Glomerular visceral epithelial cell (primary cell): Measurements from ENCODE around the gene COP1.

Experiments
- DNase-seq: peaks from one replicate; pipeline ENCODE4 v3.0.0-alpha.2; 2016; ENCODE audit errors: extremely low spot score

The COP1 gene

DNA sequence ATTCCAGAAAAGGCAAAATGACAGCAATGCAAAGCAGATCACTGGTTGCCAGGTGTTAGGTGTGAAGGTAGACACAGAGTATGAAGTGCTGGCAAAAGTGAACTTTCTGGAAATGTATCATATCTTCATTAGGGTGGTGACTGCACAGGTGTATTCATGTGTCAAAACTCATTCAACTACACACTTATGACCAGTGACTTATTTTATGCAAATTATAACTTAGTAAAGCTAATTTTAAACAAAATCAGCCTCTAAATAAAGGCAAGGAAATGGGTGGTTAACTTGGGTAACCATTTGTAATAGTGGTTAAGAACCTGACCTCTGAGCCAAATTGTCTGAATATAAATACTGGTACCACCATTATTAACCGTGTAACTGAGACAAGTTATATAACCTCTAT, 7.4 kb downstream of the COP1 start:
- DNase-seq: no peak

DNA sequence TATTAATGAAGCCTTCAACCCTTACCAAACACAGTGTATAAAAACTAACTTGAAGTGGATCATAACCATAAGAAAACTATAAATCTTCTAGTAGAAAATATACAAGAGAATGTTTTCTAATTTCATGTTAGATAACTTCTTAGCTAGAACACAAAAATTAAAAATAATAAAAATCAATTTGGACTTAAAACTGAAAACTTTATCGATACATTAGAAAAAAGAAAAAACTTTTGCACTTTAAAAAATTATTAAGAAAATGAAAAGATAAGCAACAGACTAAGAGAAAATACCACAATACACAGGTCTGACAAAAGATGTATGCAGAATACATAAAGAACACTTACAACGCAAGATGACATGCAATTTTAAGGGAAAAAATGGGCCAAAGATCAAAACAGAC, 8.7 kb downstream of the COP1 start:
- no peak for DNase-seq

DNA sequence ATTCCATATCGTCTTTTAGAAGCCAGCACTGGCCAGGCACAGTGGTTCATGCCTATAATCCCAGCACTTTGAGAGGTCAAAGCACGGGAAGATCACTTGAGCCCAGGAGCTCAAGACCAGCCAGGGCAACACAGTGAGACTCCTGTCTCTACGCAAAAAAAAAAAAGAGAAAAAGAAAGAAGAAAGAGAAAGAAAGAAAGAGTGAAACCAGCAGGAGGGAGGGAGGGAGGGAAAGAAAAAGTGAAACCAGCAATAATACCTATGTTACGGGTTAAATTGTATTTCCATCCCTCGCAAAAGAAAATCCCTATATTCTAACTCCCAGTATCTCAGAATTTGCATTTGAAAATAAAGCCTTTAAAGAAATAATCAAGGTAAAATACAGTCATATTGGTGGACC, 10.4 kb downstream of the COP1 start:
- no peak for DNase-seq

DNA sequence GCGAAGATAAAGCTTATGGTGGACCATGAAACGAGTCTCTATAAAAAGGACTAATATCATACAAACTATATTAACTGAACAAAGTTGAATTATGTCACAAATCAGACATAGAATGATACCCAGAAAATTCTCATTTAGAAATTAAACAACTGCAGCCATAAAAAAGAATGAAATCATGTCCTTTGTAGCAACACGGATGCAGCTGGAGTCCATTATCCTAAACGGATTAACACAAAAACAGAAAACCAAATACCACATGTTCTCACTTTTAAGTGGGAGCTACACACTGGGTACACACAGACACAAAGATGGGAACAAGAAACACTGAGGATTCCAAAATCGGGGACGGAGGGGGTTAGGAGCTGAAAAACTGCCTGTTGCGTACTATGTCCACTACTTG, 11.5 kb downstream of the COP1 start:
- DNase-seq: no peak

DNA sequence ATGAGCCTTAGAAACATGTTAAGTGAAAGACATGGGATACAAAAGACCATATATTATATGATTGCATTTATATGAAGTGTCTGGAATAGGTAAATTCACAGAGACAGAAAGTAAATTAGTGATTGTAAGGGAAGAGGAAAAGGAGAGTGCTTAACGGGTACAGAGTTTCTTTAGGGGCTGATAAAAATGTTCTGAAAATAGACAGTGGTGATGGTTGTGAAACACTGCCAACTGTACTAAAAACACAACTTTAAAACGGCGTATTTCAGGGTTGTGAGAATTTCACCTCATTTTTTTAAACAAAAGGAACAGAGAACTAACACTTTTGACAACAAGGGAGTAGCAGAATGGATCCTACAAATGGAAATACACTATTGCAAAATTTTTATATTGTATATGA, 13.4 kb downstream of the COP1 start:
- DNase-seq: no peak

DNA sequence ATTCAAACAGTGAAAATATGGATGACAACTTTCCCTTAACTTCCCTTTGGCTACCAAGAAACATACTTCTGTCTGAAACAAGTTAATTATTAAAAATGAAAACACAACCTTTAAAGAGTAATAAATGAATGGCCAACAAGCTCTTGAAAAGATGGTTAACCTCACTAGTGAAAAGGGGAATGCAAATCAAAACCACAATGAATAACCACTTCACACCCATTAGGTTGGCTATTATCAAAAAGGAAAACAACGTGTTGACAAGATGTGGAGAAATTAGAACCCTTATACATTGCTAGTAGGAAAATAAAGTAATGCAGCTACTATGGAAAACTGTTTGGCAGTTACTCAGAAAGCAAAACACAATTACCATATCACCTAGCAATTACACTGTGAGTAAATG, 14.1 kb downstream of the COP1 start:
- DNase-seq: peak; percentile 15

DNA sequence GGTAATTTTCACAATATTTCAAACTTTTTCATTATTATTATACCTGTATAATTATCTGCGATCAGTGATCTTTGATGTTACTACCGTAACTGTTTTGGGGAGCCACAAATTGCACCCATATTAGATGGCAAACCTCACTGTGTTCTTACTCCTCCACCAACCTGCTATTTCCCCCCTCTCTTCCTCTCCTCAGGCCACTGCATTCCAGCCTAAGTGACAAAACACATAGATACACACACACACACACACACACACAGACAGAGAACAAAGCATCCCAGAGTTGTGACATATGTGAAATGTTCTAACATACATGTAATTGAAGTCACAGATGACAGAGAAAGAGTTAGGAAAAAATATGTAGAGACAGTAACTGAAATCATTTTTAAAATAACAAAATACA, 18.5 kb downstream of the COP1 start:
- no peak for DNase-seq

DNA sequence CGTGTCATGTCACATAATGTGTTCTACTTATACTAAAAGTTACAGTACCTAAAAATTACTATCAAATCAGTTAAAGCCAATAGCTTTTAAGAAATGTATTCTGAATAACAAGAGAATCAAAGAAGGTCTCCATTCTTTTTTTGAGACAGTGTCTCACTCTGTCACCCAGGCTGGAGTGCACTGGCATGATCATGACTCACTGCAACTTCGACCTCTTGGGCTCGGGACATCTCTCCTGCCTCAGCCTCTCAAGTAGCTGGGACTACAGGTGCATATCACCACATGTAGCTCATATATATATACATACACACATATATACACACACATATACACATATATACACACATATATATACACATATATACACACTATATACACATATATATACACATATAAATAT, 20.1 kb downstream of the COP1 start:
- DNase-seq: no peak

DNA sequence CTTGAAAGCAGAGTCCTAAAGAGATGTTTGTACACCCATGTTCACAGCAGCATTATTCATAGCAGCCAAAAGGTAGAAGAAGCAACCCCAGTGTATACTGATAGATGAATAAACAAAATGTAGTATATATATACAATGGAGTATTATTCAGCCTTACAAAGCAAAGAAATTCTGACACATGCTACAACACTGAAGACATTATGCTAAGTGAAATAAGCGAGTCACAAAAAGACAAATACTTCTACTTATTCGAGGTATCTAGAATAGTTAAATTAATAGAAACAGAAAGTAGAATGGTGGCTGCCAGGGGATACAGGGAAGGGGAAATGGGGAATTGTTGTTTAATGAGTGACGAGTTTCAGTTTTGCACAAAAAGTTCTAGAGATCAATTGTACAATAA, 23.5 kb downstream of the COP1 start:
- no peak for DNase-seq

DNA sequence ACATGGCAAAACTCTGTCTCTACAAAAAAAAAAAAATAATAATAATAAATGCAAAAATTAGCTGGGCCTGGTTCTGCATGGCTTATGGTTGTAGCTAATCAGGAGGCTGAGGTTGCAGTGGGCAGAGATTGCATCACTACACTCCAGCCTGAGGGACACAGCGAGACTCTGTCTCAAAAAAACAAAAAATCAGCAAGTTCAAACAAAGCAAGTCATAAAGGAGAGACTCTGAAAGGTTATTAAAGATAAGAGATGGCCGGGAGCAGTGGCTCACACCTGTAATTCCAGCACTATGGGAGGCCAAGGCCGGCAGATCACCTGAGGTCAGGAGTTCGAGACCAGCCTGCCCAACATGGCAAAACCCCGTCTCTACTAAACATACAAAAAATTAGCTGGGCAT, 28.8 kb downstream of the COP1 start:
- DNase-seq: no peak

DNA sequence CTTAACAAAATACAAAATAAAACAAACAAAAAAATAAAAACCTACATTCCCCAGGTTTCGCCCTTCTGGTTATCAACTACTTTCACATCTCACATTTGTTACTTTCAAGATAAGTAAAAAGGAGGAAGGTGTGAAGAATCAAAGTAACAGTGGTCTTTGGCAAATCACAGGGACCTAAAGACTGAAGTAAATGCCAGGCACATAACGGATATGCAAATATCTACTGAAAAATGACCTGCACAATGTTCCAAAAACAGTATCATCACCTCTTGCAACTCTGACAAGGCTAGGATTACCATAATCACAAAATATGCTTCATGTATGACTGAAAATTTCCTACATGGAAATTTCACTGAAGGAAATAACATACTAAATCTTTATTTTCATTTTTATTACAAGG, 29.3 kb downstream of the COP1 start:
- no peak for DNase-seq

DNA sequence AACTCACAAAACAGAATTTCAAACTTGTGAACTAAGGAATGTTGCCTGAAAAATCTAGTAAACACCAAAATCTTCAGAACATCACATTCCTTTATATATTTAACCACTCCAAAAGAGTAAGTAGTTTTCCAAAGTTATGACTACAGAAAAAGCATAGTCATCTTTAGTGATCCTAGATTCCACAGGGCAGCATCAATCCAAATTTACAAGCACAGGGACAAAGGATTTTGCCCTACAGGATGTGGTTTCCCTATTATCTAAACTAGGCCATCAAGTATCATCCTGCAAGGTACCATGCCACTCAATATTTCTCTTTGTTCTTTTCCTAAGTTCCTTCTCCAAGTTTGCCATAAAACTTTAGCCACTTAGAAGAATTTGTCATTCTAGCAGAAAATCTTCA, 33.0 kb downstream of the COP1 start:
- DNase-seq: no peak

DNA sequence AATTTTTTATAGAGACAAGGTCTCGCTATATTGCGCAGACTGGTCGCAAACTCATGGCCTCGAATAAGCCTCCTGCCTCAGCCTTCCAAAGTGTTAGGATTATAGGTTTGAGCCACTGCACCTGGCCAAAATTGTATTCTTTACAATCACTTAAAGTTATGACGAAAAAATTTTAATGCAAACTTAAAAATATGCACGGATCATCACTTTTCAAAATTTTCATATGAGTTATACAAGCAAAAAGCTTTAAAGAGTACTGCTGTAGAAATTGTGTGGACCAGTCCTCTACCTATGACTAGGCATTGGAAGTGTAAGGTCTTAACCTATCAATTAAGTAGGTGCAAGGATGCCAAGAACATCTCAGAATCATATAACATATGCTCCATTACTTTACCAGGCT, 34.9 kb downstream of the COP1 start:
- no peak for DNase-seq

DNA sequence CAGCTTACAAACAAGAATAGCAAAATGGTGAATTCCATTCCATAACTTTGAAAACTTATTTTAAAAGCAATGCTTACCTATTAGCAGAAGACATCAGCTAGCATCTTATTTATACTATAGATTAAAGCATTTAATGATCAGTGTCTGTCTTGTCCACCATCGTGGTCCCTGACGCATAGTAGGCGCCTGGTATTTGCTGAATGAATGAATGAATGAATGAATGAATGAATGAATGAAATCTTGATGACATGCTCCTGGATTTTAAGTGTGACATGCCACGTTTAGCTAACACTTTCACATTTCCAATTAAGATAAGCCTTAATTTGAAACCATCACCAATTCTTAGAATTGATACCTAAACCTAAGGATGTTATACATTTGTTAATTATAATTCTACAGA, 39.9 kb downstream of the COP1 start:
- no peak for DNase-seq

DNA sequence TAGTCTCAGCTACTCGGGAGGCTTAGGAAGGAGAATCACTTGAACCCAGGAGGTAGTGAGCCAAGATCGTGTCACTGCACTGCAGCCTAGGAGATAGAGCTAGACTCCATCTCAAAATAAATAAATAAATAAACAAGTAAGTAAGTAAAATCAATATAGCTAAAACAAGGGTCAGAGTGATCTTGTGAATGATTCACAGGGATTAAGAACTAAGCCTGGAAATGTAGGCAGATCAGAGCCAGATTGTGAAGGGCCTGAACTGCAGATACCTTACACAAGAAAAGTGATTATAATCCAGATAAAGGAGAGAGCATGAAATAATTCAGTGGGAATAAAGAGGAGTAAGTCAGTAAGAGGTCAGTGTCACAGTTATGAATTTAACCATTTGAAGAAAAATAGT, 41.5 kb downstream of the COP1 start:
- no peak for DNase-seq

DNA sequence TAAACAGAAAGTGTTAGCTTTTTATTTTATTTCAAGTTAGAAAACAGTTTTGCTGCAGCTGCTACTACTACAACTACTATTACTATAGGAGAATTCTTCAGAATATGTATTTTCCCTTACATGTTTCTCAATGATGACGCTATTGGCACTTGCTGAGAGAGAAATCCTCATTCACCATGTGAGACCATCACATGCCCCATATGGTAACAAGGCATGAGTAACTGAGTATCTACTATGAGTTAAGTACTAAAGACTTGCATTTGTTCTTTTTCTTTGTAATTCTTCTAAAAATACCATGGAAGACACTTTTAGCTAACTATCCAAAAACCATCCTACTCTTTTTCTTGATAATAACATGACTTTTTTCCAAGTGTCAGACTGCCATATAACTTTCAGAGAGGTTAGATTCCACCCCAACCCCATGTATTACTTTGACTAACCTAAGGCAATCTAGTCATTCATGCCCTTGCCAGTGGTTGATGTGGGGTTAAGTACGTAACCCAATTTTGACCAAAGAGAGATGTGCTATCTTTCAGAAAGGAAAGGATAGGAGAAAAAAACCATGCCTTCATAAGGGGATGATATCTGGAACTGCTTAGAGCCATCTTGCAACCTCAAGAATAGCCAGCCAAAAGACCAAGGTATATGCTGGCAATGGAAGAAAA, 42.9 kb downstream of the COP1 start:
- no peak for DNase-seq

DNA sequence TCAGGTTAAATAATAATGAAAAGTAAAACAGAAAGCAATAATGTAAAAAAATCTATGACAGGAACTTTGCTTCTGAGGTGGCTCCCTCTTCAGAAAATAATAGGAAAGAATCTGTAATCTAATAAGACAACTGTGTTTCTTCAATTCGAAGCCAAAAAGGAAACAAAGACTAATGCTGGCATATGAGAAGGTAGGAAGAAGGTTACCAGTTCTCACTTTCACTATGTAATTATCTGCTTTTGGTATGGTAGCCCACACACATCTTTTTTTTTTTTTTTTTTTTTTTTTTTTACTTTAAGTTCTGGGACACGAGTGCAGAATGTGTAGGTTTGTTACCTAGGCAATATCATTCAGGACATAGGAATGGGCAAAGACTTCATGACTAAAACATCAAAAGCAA, 47.1 kb downstream of the COP1 start:
- no peak for DNase-seq

DNA sequence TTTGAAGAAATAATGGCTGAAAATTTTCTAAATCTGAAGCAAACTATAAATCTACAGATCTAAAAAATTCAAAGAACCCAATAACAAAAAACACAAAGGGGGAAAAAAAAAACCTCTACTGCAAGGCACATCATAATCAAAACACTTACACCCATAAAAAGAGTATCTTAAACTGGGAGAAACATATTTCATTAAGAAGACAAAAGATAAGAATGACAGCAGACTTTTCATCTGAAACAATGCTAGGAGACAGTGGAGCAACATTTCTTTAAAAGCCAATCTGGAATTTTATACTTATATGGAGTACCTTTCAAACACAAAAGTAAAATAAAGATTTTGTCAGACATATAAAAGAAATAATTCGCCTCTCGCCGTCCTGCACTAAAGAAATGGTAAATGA, 49.1 kb downstream of the COP1 start:
- DNase-seq: no peak

DNA sequence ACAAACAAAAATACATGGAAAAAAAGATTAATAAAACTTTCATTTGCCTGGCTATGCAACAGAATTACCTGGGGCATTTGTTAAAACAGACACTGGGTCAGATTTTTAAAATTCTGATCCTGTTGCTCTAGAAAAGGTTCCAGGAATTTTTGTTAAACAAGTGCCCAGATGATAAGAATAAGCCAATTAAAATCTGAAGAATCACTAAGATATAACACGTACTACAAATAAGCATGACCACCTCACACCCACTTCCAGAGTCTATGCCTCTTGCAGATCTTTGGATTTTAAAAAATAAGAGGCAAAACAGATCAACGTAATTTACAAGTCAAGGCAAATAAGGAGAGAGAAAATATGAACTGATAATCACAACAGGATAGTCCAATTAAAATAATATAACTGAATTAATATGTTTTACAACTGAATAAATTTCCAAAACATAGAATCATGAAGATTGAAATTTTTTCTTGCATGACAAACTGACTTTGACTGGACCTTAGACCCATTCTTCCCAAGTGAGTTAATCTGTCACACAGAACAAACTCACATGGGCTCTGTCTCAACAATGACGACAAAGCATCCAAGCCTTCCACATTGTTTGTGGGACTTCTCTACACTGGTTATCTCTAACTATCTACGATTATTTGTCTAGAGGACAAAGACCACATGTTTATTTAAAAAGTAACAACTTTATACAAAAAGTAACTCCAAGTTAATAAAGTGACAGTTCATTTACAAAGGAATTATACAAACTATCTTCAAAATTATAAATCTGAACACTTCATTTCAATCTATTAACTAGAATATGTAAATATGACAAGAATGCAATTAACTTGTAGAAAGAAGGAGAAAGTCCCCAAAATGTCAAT, 56.9 kb downstream of the COP1 start:
- no peak for DNase-seq

DNA sequence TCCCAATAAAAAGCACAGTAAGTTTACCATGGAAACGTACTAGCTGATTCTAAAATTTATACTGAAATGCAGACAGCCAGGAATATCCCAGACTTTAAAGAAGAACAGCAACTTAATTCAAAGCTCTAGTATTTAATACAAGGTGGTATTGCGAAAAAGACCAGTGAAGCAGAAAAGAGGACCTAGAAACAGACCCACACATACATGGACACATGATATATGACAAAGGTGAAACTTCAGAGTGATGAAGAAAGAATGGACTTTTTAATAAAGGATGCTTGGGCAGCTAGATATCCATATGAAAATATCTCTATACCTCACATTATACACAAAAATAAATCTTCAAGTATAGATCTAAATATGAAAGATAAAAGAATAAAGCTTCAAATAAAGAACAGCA, 62.6 kb downstream of the COP1 start:
- DNase-seq: no peak

DNA sequence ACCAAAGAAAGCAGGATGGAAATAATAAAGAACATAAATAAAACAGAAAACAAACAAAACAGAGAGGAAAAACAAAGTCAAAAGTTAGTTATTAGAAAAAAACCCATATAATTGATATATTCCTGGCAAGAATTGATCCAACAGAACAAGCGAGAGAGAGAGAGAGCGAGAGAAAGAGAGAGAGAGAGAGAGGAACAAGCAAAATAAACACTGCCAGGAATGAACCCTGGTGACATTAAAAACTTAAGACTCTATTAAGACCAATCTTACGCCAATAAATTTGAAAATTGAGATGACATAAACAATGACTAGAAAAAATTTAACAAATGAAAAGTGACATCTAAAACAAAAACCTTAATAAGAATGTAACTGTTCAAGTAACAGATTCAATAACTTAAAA, 64.1 kb downstream of the COP1 start:
- no peak for DNase-seq

DNA sequence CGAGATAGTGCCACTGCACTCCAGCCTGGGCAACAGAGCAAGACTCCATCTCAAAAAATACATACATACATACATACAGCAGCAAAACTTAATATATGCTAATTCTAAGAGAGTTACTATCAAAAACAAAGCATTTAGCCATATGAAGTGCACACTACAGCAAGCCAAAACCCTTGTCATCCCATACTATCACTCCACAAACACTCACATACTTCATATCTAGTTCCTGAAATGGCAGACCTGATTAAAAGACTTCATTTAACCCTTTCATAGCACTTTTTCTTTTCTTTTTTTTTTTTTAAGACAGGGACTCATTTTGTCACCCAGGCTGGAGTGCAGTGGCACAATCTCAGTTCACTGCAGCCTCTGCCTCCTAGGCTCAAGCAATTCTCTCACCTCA, 65.6 kb downstream of the COP1 start:
- no peak for DNase-seq

DNA sequence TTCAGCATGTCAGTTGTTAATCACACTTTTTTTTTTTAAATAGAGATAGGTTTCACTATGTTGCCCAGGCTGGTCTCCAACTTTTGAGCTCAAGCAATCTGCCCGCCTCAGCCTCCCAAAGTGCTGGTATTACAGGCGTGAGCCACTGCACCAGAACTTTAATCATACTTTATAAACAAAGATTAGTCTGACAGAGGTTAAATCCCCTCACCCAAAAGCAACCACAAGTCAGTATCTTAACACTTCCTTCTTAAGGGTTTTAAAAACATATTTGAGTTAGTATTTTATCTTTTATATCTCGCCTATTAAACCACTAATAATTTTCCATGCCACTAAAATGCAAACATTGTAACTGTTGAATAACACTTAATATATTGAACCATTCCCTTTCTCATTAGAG, 70.2 kb downstream of the COP1 start:
- DNase-seq: no peak

DNA sequence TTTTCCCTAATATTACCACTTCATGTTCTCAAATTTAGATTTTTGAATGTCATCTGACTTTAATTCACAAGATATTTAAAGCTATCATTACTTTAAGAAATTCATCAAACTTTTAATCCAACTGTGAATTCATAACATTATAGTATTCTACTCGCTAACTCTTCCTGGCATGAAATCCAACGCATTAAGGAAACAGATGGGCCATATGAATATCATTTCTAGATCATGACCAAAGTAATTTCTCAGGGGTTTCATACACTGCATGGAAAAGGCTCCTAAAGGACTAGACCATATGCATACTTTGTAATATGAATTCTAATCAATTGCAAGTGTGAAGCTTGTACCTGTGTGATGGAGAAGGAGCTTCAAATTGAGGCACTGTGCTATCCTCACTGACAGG, 72.4 kb downstream of the COP1 start:
- DNase-seq: no peak
